ENCODE results near the gene NUCKS1.

DNA sequence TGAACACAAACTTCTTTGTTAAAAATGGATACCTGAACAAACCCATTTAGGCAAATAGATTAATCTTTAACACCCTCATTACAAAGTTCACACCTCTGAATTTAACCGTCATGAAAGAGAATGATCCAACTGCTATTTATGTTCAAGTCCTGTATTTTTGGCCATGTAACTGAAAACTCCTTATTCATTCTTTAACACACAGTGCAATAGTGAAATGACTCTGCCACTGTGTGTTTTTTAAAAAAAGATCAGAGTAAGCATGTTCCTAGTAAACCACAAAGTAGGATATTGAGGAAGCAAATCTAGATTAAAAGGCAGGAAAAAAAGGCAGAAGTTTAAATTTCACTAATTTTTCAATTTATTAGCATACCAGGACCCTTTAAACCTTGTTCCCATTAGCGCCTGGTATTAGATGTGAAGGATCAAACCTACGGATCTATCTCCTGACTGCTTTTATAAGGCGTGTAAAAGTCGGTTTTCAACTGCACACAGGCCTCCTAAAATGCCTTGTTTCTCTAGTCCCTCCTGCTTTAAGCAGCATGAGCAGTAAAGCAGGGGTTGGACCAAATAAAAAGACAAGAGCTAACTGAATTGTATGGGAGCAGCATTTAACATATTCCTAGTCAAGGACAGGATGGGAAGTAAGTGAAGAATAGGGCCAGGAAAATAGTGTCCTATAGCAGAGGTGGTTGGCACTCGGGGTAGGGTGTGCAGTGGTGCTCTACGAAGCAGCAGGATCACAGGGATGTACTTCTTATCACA, 33.4 kb downstream of the NUCKS1 start:
- TF ChIP-seq, protein P1, sequence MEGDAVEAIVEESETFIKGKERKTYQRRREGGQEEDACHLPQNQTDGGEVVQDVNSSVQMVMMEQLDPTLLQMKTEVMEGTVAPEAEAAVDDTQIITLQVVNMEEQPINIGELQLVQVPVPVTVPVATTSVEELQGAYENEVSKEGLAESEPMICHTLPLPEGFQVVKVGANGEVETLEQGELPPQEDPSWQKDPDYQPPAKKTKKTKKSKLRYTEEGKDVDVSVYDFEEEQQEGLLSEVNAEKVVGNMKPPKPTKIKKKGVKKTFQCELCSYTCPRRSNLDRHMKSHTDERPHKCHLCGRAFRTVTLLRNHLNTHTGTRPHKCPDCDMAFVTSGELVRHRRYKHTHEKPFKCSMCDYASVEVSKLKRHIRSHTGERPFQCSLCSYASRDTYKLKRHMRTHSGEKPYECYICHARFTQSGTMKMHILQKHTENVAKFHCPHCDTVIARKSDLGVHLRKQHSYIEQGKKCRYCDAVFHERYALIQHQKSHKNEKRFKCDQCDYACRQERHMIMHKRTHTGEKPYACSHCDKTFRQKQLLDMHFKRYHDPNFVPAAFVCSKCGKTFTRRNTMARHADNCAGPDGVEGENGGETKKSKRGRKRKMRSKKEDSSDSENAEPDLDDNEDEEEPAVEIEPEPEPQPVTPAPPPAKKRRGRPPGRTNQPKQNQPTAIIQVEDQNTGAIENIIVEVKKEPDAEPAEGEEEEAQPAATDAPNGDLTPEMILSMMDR (IDR thresholded peaks at IDR 0.05) = no peak
- TF ChIP-seq POLR2A (IDR thresholded peaks at IDR 0.05) = no peak

Data from esophagus squamous epithelium (tissue), 4 donors.